GM12874 (cell line): ENCODE data around the gene TSPYL1.

Experiments
- CTCF ChIP-seq: IDR thresholded peaks from 2 replicates; pipeline ENCODE4 v1.5.1; 2011; ENCODE audit warnings: low read depth, mild to moderate bottlenecking, control low read depth, low read length, moderate library complexity; ENCODE audit not compliant: insufficient read depth

Gene TSPYL1

GRCh38 chr6:116316772-116317467, 37.2 kb upstream of the TSPYL1 start:
- TF ChIP-seq CTCF: no peak

- TF ChIP-seq CTCF: no peak
Measured at GRCh38 chr6:116314878-116315277, 35.1 kb upstream of the TSPYL1 start.

GRCh38 chr6:116314218-116314617, 34.5 kb upstream of the TSPYL1 start:
- TF ChIP-seq CTCF: no peak

GRCh38 chr6:116313101-116313776, 33.5 kb upstream of the TSPYL1 start:
- no peak for TF ChIP-seq CTCF

- TF ChIP-seq CTCF: no peak
Measured at GRCh38 chr6:116309657-116310056, 29.9 kb upstream of the TSPYL1 start.

GRCh38 chr6:116309001-116309400, 29.3 kb upstream of the TSPYL1 start:
- TF ChIP-seq CTCF: no peak

GRCh38 chr6:116307633-116308032, 27.9 kb upstream of the TSPYL1 start:
- TF ChIP-seq CTCF: no peak
